K562 (cell line): ENCODE data around the gene UBE2E3. TPM values are rescaled to one million over a fixed set of nuclear protein-coding genes. Genes with fewer than 3 reads are reported as not detected.

Experiments used
- ARID1B ChIP-seq: fragments of 450-650 bp; IDR thresholded peaks from 2 replicates; pipeline ENCODE4 v1.6.1; 2016; ENCODE audit warnings: antibody characterized with exemption, mild to moderate bottlenecking, inconsistent platforms
- ARID2 ChIP-seq: fragments of 450-650 bp; IDR thresholded peaks from 2 replicates; pipeline ENCODE4 v1.6.1; 2017; ENCODE audit warnings: antibody characterized with exemption, mild to moderate bottlenecking
- ASH1L ChIP-seq: fragments of 450-650 bp; IDR thresholded peaks from 2 replicates; pipeline ENCODE4 v1.6.1; 2018; ENCODE audit warnings: borderline replicate concordance, mild to moderate bottlenecking, low read depth; ENCODE audit not compliant: partially characterized antibody
- FIP1L1 ChIP-seq: fragments of 200-400 bp; formaldehyde crosslinking; IDR thresholded peaks from 2 replicates; pipeline ENCODE4 v1.6.1; 2018; ENCODE audit warnings: mild to moderate bottlenecking, low read depth, low read length; ENCODE audit not compliant: poor library complexity, severe bottlenecking
- GATA2 ChIP-seq: sonication (generic); formaldehyde crosslinking; IDR thresholded peaks from 2 replicates; pipeline ENCODE4 v1.4.0; 2020; ENCODE audit warnings: mild to moderate bottlenecking, missing genetic modification reagents
- HDAC6 ChIP-seq: IDR thresholded peaks from 2 replicates; pipeline ENCODE4 v1.6.1; 2012; ENCODE audit warnings: low read depth, mild to moderate bottlenecking, control low read depth, inconsistent platforms, low read length, moderate library complexity
- HLTF ChIP-seq: fragments of 450-650 bp; IDR thresholded peaks from 2 replicates; pipeline ENCODE4 v1.6.1; 2016
- KDM4B ChIP-seq, 2 experiments: fragments of 450-650 bp in 1 of 2; sonication (generic) in 1 of 2; IDR thresholded peaks; 2 replicates each; pipeline ENCODE4 v1.6.1; 2016 to 2017; ENCODE audit warnings: borderline replicate concordance in 2 of 2, antibody characterized with exemption in 1 of 2, low read depth in 1 of 2, mild to moderate bottlenecking in 1 of 2
- KLF1 ChIP-seq: fragments of 450-650 bp; IDR thresholded peaks from 2 replicates; pipeline ENCODE4 v1.6.1; 2016; ENCODE audit warnings: missing genetic modification characterization, missing compliant biosample characterization
- MAFF ChIP-seq: IDR thresholded peaks from 2 replicates; pipeline ENCODE4 v1.6.1; 2012; ENCODE audit warnings: low read length, improper control_type of control experiment
- MAFG ChIP-seq: fragments of 450-650 bp; conservative IDR thresholded peaks from 2 replicates; pipeline ENCODE4 v1.6.1; 2016; ENCODE audit warnings: missing genetic modification characterization, missing compliant biosample characterization
- POLR3A ChIP-seq: IDR thresholded peaks from 2 replicates; pipeline ENCODE4 v1.6.1; 2011; ENCODE audit warnings: borderline replicate concordance, mild to moderate bottlenecking, moderate library complexity; ENCODE audit not compliant: insufficient read length, insufficient read depth; ENCODE audit errors: extremely low read depth
- RBM14 ChIP-seq: fragments of 200-400 bp; formaldehyde crosslinking; IDR thresholded peaks from 2 replicates; pipeline ENCODE4 v1.6.1; 2018; ENCODE audit warnings: low read depth, mild to moderate bottlenecking, low read length, moderate library complexity, borderline replicate concordance; ENCODE audit not compliant: insufficient read depth
- RCOR1 ChIP-seq, 2 experiments: IDR thresholded peaks; 2 replicates each; pipeline ENCODE4 v1.6.1; 2012; ENCODE audit warnings: low read depth in 2 of 2, low read length in 2 of 2, borderline replicate concordance in 1 of 2, improper control_type of control experiment in 1 of 2
- SAFB ChIP-seq: fragments of 200-400 bp; formaldehyde crosslinking; IDR thresholded peaks from 2 replicates; pipeline ENCODE4 v1.6.1; 2017; ENCODE audit warnings: low read depth, low read length, borderline replicate concordance
- SAFB2 ChIP-seq: fragments of 200-400 bp; formaldehyde crosslinking; IDR thresholded peaks from 2 replicates; pipeline ENCODE4 v1.6.1; 2018; ENCODE audit warnings: borderline replicate concordance, low read length, low read depth, moderate library complexity; ENCODE audit not compliant: severe bottlenecking
- SMAD1 ChIP-seq: fragments of 150-350 bp; IDR thresholded peaks from 2 replicates; pipeline ENCODE4 v1.6.1; 2014; ENCODE audit warnings: low read length, low read depth; ENCODE audit not compliant: partially characterized antibody
- polyA plus RNA-seq, 8 experiments: library from polyadenylated mRNA; depleted of rRNA in 4 of 8; stranded (reverse) in 5 of 8; unstranded in 3 of 8; fragments of >200 nt; fragmentation: Nextera tagmentation in 2 of 8; fragmentation: Illumina TruSeq in 1 of 8; extraction: Ambion mirVana in 2 of 8; extraction: Trizol in 1 of 8; gene quantifications; 2 replicates each; pipeline versions ENCODE4 v1.2.1 to v1.2.3, GENCODE V29; 2011 to 2014; ENCODE audit warnings: inconsistent platforms in 1 of 8, missing spikeins in 1 of 8
- total RNA-seq, 7 experiments: library from RNA; depleted of rRNA in 6 of 7; stranded (reverse); fragments of >200 nt in 6 of 7; fragmentation: Illumina TruSeq in 2 of 7; extraction: Trizol in 2 of 7; gene quantifications; 2 replicates each; pipeline versions ENCODE4 v1.2.1 to v1.2.3, GENCODE V29; 2011 to 2021; ENCODE audit warnings: low replicate concordance in 1 of 7
- TF ChIP-seq, protein P1 (sequence below): sonication (generic); formaldehyde crosslinking; IDR thresholded peaks from 2 replicates; pipeline ENCODE4 v1.8.0; 2022; ENCODE audit warnings: mild to moderate bottlenecking, missing genetic modification reagents
- TF ChIP-seq, protein P2 (sequence below): fragments of 250-450 bp; sonication (Bioruptor Pico); IDR thresholded peaks from 2 replicates; pipeline ENCODE4 v1.4.0; 2020; ENCODE audit warnings: mild to moderate bottlenecking, moderate library complexity

The UBE2E3 gene
- total and polyA plus RNA-seq, 9 of the 15 experiments (the other 6 are each of a cell fraction or from before 2014, with no cell fraction given): 58.2 to 173 (median 78.0) TPM

DNA sequence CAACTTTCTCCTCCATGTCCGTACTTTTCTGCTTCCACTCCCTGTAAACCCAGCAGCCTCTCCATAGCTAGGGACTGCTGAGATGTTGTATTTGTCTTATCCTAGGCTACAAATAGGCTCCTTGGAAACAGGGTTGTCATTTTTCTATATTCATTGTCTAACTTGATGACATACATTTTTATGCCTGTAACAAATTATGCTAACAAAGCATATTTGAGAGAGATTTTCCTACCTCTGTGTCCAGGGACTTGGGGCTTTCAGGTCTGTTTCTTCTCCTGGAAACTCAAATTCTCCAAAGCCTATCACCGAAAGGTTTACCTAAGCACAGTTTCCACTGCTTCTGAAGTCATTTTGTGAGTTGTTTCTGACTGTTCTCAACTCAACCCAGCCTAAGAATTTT is 102.7 kb downstream of the UBE2E3 start (continued):
- no peak for TF ChIP-seq SAFB2
- no peak for TF ChIP-seq RBM14
- TF ChIP-seq, protein P1, sequence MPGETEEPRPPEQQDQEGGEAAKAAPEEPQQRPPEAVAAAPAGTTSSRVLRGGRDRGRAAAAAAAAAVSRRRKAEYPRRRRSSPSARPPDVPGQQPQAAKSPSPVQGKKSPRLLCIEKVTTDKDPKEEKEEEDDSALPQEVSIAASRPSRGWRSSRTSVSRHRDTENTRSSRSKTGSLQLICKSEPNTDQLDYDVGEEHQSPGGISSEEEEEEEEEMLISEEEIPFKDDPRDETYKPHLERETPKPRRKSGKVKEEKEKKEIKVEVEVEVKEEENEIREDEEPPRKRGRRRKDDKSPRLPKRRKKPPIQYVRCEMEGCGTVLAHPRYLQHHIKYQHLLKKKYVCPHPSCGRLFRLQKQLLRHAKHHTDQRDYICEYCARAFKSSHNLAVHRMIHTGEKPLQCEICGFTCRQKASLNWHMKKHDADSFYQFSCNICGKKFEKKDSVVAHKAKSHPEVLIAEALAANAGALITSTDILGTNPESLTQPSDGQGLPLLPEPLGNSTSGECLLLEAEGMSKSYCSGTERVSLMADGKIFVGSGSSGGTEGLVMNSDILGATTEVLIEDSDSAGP (CRISPR knock-in tag): no peak
- TF ChIP-seq ARID1B: no peak
- peak; percentile 59; the same call in 1 of the 2 replicates for TF ChIP-seq MAFF
- TF ChIP-seq KLF1: no peak
- TF ChIP-seq HLTF: no peak
- no peak for TF ChIP-seq ARID2
- TF ChIP-seq, protein P2, sequence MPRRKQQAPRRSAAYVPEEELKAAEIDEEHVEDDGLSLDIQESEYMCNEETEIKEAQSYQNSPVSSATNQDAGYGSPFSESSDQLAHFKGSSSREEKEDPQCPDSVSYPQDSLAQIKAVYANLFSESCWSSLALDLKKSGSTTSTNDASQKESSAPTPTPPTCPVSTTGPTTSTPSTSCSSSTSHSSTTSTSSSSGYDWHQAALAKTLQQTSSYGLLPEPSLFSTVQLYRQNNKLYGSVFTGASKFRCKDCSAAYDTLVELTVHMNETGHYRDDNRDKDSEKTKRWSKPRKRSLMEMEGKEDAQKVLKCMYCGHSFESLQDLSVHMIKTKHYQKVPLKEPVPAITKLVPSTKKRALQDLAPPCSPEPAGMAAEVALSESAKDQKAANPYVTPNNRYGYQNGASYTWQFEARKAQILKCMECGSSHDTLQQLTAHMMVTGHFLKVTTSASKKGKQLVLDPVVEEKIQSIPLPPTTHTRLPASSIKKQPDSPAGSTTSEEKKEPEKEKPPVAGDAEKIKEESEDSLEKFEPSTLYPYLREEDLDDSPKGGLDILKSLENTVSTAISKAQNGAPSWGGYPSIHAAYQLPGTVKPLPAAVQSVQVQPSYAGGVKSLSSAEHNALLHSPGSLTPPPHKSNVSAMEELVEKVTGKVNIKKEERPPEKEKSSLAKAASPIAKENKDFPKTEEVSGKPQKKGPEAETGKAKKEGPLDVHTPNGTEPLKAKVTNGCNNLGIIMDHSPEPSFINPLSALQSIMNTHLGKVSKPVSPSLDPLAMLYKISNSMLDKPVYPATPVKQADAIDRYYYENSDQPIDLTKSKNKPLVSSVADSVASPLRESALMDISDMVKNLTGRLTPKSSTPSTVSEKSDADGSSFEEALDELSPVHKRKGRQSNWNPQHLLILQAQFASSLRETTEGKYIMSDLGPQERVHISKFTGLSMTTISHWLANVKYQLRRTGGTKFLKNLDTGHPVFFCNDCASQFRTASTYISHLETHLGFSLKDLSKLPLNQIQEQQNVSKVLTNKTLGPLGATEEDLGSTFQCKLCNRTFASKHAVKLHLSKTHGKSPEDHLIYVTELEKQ (CRISPR knock-in tag): no peak
- TF ChIP-seq SAFB: no peak
- no peak for TF ChIP-seq GATA2 (CRISPR knock-in tag)
- TF ChIP-seq HDAC6: no peak
- peak; percentile 67 for TF ChIP-seq MAFG (tag)
- TF ChIP-seq FIP1L1: no peak
- no peak for TF ChIP-seq KDM4B (IDR thresholded peaks at IDR 0.05; ENCODE audit: borderline replicate concordance in 2 of 2, low read depth in 1 of 2)
- no peak for TF ChIP-seq SMAD1
- TF ChIP-seq ASH1L: no peak
- no peak for TF ChIP-seq POLR3A
- no peak for TF ChIP-seq RCOR1 (IDR thresholded peaks at IDR 0.05; ENCODE audit: borderline replicate concordance in 1 of 2, low read depth in 2 of 2, low read length in 2 of 2)
